Gastrocnemius medialis (tissue), 4 donors: ENCODE results near the gene MS4A13. TPM values are rescaled to one million over a fixed set of nuclear protein-coding genes. Genes with fewer than 3 reads are reported as not detected.

Experiments used
- ATAC-seq, 2 donors: fragments of 150-250 bp; one replicate each; pipeline ENCODE4 v1.9.1; 2016
- DNase-seq, 2 donors: peaks; one replicate each; pipeline ENCODE4 v3.0.0-alpha.2; 2019
- H3K27ac ChIP-seq, 4 donors: fragments of 200-600 bp; sonication (generic); 1 replicate in 1 of 4; 2 replicates in 3 of 4; pipeline ENCODE4 v1.5.1; 2016 to 2018; ENCODE audit warnings: mild to moderate bottlenecking in 2 of 4, moderate library complexity in 1 of 4
- H3K27me3 ChIP-seq, 3 donors: fragments of 200-600 bp; sonication (generic) in 2 of 3; 1 replicate in 1 of 3; 2 replicates in 2 of 3; pipeline versions ENCODE4 v1.5.1 to v1.6.0; 2016 to 2019; ENCODE audit warnings: mild to moderate bottlenecking in 1 of 3, moderate library complexity in 1 of 3
- H3K36me3 ChIP-seq, 2 donors: fragments of 200-600 bp; sonication (generic) in 1 of 2; one replicate each; pipeline ENCODE4 v1.5.1; 2017 to 2018
- H3K4me1 ChIP-seq, 2 donors: fragments of 200-600 bp; sonication (generic) in 1 of 2; one replicate each; pipeline ENCODE4 v1.5.1; 2016 to 2017; ENCODE audit warnings: mild to moderate bottlenecking in 2 of 2
- H3K4me3 ChIP-seq, 4 donors: fragments of 200-600 bp; sonication (generic) in 3 of 4; 1 replicate in 1 of 4; 2 replicates in 3 of 4; pipeline ENCODE4 v1.5.1; 2016 to 2019; ENCODE audit warnings: mild to moderate bottlenecking in 2 of 4
- H3K9me3 ChIP-seq, 3 donors: fragments of 200-600 bp; sonication (generic) in 2 of 3; 1 replicate in 1 of 3; 2 replicates in 2 of 3; pipeline ENCODE4 v1.5.1; 2016 to 2019
- CTCF ChIP-seq, 5 experiments: fragments of 450-650 bp in 3 of 5; fragments of 200-600 bp in 2 of 5; sonication (generic) in 2 of 5; IDR thresholded peaks in 4 of 5; conservative IDR thresholded peaks in 1 of 5; 1 replicate in 4 of 5; 2 replicates in 1 of 5; pipeline ENCODE4 v1.5.1; 2016 to 2019; ENCODE audit warnings: antibody characterized with exemption in 5 of 5, mild to moderate bottlenecking in 3 of 5, moderate library complexity in 3 of 5
- POLR2A ChIP-seq, 2 donors: fragments of 450-650 bp; IDR thresholded peaks; one replicate each; pipeline ENCODE4 v1.6.1; 2017; ENCODE audit warnings: antibody characterized with exemption in 2 of 2, mild to moderate bottlenecking in 2 of 2, moderate library complexity in 2 of 2
- in situ Hi-C, 4 donors: fragments of 200-750 bp; cut with MboI; loops; one replicate each; pipeline versions ENCODE4 v1.15.0 to v1.8.0; 2017; ENCODE audit warnings: low sequenced_read_pairs in 4 of 4
- intact Hi-C: fragments of 100-400 bp; cut with DNase I; formaldehyde crosslinking; loops from one replicate; pipeline ENCODE4 v1.15.1; 2023; ENCODE audit warnings: low total_unique reads
- total RNA-seq, 4 donors: library from RNA; depleted of rRNA; stranded (reverse); fragments of >200 nt; gene quantifications; one replicate each; pipeline versions ENCODE4 v1.1.0 to v1.2.3, GENCODE V29; 2016

Gene MS4A13
- total RNA-seq, 4 donors from 2014 or later: not detected

- in situ Hi-C loops (no loop called here), intact Hi-C loops (no loop called here)
- no peak for DNase-seq
- no peaks in the 10 kb centered on the region for H3K36me3 ChIP-seq
- no peak overlapping the region for H3K4me3 ChIP-seq
- H3K27me3 ChIP-seq: no peaks in the 10 kb centered on the region
- H3K27ac ChIP-seq: no peak overlapping the region
- TF ChIP-seq POLR2A (IDR thresholded peaks at IDR 0.05): no peak
- TF ChIP-seq CTCF (IDR thresholded peaks at IDR 0.05 in 4 of 5, conservative IDR thresholded peaks at IDR 0.05 in 1 of 5): no peak
- H3K9me3 ChIP-seq: no peaks in the 10 kb centered on the region
- no peaks in the 10 kb centered on the region for H3K4me1 ChIP-seq
- ATAC-seq: no peak
Observed at GRCh38 chr11:60512651-60513225, 2.5 kb upstream of the MS4A13 start.

- ATAC-seq (no peak), DNase-seq (no peak)
- H3K27me3 ChIP-seq: no peaks in the 10 kb centered on the region
- in situ Hi-C loops: no loop called here
- no peak for TF ChIP-seq CTCF (IDR thresholded peaks at IDR 0.05 in 4 of 5, conservative IDR thresholded peaks at IDR 0.05 in 1 of 5)
- TF ChIP-seq POLR2A (IDR thresholded peaks at IDR 0.05): no peak
- H3K9me3 ChIP-seq: no peaks in the 10 kb centered on the region
- no peak overlapping the region for H3K27ac ChIP-seq
- intact Hi-C loops: no loop called here
- H3K4me3 ChIP-seq: no peak overlapping the region
- H3K4me1 ChIP-seq: no peaks in the 10 kb centered on the region
- no peaks in the 10 kb centered on the region for H3K36me3 ChIP-seq
Observed at GRCh38 chr11:60513496-60514460, 1.4 kb upstream of the MS4A13 start.

- DNase-seq (no peak), ATAC-seq (no peak)
- TF ChIP-seq POLR2A (IDR thresholded peaks at IDR 0.05) (no peak), CTCF (IDR thresholded peaks at IDR 0.05 in 4 of 5, conservative IDR thresholded peaks at IDR 0.05 in 1 of 5) (no peak)
- no peaks in the 10 kb centered on the region for H3K27me3 ChIP-seq
- H3K27ac ChIP-seq: no peak overlapping the region
- H3K4me1 ChIP-seq: no peaks in the 10 kb centered on the region
- H3K9me3 ChIP-seq: no peaks in the 10 kb centered on the region
- intact Hi-C loops (no loop called here), in situ Hi-C loops (no loop called here)
- H3K36me3 ChIP-seq: no peaks in the 10 kb centered on the region
- no peak overlapping the region for H3K4me3 ChIP-seq
Observed at GRCh38 chr11:60528465-60528864, 13.3 kb downstream of the MS4A13 start.

- no peak for DNase-seq
- no peak for TF ChIP-seq CTCF (IDR thresholded peaks at IDR 0.05 in 4 of 5, conservative IDR thresholded peaks at IDR 0.05 in 1 of 5)
- TF ChIP-seq POLR2A (IDR thresholded peaks at IDR 0.05): no peak
- no peak for ATAC-seq
Observed at GRCh38 chr11:60528934-60529333, 13.7 kb downstream of the MS4A13 start.

More at GRCh38 chr11:60528934-60529333, 13.7 kb downstream of the MS4A13 start:
- H3K9me3 ChIP-seq: no peaks in the 10 kb centered on the region
- no peak overlapping the region for H3K4me3 ChIP-seq
- no peaks in the 10 kb centered on the region for H3K27me3 ChIP-seq
- intact Hi-C loops: no loop called here
- H3K4me1 ChIP-seq: no peaks in the 10 kb centered on the region
- no peak overlapping the region for H3K27ac ChIP-seq
- no peaks in the 10 kb centered on the region for H3K36me3 ChIP-seq
- in situ Hi-C loops: no loop called here
